HG03097 (cell line): ENCODE data around the gene NMNAT3.

Source experiments
- ATAC-seq: cut with Tn5 transposase; IDR thresholded peaks from one replicate; pipeline ENCODE4 v1.9.1; 2021; ENCODE audit not compliant: unreplicated experiment, low FRiP score

Gene NMNAT3

GRCh38 chr3:139552632-139553365 lies 125.0 kb downstream of the NMNAT3 start:
- no peak for ATAC-seq

- ATAC-seq: no peak
These were observed 129.0 kb downstream of the NMNAT3 start for GRCh38 chr3:139548801-139549200.

GRCh38 chr3:139547666-139548065 lies 130.1 kb downstream of the NMNAT3 start:
- ATAC-seq: no peak

GRCh38 chr3:139546772-139547171 lies 131.0 kb downstream of the NMNAT3 start:
- ATAC-seq: no peak

- ATAC-seq: no peak
These were observed 136.1 kb downstream of the NMNAT3 start for GRCh38 chr3:139541532-139542288.

GRCh38 chr3:139540651-139541531 lies 136.9 kb downstream of the NMNAT3 start:
- ATAC-seq: no peak

GRCh38 chr3:139538733-139539132 lies 139.0 kb downstream of the NMNAT3 start:
- ATAC-seq: no peak

GRCh38 chr3:139537795-139538621 lies 139.8 kb downstream of the NMNAT3 start:
- no peak for ATAC-seq

- no peak for ATAC-seq
These were observed 140.4 kb downstream of the NMNAT3 start for GRCh38 chr3:139537361-139537760.

GRCh38 chr3:139534992-139535879 lies 142.5 kb downstream of the NMNAT3 start:
- ATAC-seq: no peak

GRCh38 chr3:139534455-139534812 lies 143.3 kb downstream of the NMNAT3 start:
- ATAC-seq: no peak

- ATAC-seq: no peak
These were observed 143.9 kb downstream of the NMNAT3 start for GRCh38 chr3:139533781-139534454.

GRCh38 chr3:139532976-139533375 lies 144.8 kb downstream of the NMNAT3 start:
- no peak for ATAC-seq

- ATAC-seq: no peak
These were observed 147.1 kb downstream of the NMNAT3 start for GRCh38 chr3:139530717-139531116.

GRCh38 chr3:139529662-139530061 lies 148.1 kb downstream of the NMNAT3 start:
- ATAC-seq: no peak

- no peak for ATAC-seq
These were observed 148.8 kb downstream of the NMNAT3 start for GRCh38 chr3:139528924-139529323.

- ATAC-seq: no peak
These were observed 149.5 kb downstream of the NMNAT3 start for GRCh38 chr3:139528281-139528680.

GRCh38 chr3:139527265-139527664 lies 150.5 kb downstream of the NMNAT3 start:
- no peak for ATAC-seq

GRCh38 chr3:139526146-139526545 lies 151.6 kb downstream of the NMNAT3 start:
- no peak for ATAC-seq
